Muscle of arm (tissue), 12 donors: Measurements from ENCODE around the gene NUDT1. TPM values are rescaled to one million over a fixed set of nuclear protein-coding genes. Genes with fewer than 3 reads are reported as not detected.

Source experiments
- DNase-seq: peaks from one replicate; pipeline ENCODE4 v3.0.0-alpha.2; 2013
- polyA plus RNA-seq, 12 donors: library from polyadenylated mRNA; unstranded; fragments of 120-200 nt; gene quantifications; one replicate each; pipeline ENCODE4 v1.2.1, GENCODE V29; 2013; ENCODE audit not compliant: insufficient read length in 12 of 12

NUDT1 gene
- polyA plus RNA-seq, 12 donors = 11.5 to 27.2 (median 17.1) TPM; not detected in 2

DNA sequence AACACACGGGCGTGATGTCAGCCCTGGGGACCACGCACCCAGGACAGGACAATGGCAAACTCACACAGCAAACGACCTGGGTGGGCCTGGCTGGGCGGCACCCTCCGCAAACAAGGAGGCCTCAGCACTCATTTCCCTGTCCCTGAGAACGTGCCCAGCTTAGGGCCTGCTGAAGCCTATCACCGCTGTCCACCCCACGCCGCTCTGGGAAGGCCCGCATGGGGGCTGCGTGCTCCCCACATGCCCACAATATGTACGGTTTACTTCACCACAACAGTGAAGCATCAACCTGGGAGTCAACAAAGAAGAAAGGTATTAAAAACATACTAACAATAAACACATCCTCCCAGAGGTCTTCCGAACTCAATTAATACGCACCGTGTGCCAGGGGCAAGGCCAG, 21.5 kb upstream of the NUDT1 start:
- DNase-seq = no peak

DNA sequence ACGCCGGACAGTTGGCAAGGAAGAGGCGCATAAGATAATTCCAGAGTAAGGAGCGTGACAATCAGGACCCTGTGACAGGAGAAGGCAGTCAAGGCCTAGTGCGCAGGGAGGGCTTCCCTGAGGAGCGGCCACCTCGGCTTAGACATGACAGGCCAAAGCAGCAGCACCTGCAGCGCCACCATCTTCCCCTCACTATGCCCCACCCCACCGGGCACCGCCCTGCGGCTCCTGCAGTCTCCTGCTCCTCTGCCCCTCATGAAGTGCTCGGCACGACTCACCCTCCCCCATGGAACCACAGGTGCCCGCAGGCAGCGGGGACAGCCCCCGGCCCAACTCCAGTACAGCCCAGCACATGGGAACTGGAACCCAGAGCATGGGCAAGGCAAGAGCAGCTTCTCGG, 21.1 kb upstream of the NUDT1 start:
- no peak for DNase-seq

DNA sequence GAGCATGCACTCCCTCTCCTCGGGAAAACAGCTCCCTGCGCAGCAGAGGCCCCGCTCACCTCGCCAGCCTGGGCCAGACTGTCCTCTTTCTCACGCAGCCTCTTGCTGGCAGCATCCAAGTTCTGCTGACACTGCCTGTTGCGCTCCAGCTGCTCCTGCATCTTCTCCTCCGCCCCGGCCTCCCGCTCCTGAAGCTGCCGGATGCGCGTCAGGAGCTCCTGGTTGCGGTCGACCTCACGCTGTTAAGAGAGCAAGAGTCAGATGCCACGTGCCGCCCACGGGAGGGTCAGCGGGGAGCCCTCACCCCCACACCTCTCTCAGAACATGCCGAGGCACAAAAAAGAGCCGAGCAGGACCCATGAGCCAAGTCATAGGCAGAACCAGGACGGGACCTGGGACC, 19.5 kb upstream of the NUDT1 start:
- no peak for DNase-seq

- DNase-seq = no peak
These were observed 18.7 kb upstream of the NUDT1 start for GRCh38 chr7:2223321-2223720.

GRCh38 chr7:2224491-2224928, 17.5 kb upstream of the NUDT1 start:
- DNase-seq = no peak

DNA sequence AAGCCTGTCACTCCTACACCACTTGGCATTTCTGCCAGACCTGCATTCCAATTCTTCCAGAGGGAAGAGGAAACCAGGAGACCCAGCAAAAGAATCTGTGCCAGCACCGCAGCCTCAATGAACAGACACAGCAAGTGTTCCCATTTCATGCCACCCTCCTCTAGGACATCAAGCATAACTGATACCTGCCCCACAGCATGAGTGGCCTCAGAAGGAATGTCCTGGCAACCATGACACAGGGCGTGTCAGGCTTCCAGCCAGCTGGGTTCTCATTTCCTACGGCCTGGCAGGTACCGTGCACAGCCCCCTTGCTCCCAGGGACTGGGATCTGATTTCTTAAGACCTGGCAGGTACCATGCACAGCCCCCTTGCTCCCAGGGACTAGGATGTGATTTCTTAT, 17.1 kb upstream of the NUDT1 start:
- DNase-seq = no peak

DNA sequence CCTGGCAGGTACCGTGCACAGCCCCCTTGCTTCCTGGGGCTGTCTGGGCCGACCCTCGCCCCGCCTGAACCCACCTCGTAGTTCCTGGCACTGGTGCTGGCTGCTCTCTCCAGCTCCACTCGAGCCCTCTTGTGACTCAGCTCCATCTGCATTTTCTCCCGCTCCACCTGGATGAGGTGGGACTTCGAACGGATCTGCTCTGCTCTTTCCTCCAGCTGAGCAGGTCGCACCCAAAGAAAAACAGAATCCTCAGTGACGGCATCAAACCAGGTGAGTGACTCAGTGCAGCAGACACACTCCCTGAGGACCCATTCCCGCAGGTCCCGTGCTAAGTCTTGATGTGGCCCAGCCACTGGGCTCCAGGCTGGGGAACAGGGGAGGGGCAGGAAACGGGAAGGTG, 16.7 kb upstream of the NUDT1 start:
- DNase-seq = no peak

DNA sequence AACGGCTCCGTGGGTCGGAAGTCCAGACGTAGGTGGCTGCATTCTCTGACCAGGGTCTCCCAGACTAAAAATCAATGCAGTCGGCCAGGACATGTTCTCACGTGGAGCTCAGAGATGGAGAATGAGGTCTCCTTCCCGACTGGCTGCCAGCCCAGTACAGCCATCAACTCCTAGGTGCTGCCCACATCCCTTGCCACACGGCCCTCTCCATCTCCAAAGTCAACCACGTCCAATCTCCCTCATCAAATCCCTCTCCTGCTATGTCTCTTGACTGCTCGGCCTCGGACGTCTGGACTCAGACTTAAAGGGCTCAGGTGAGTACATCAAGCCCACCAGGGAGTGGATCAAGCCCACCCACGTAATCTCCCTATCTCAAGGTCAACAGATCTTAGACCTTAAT, 16.2 kb upstream of the NUDT1 start:
- DNase-seq = no peak

- no peak for DNase-seq
These were observed 14.3 kb upstream of the NUDT1 start for GRCh38 chr7:2227699-2228098.

- DNase-seq = no peak
These were observed 13.1 kb upstream of the NUDT1 start for GRCh38 chr7:2228921-2229320.

GRCh38 chr7:2229467-2229866, 12.6 kb upstream of the NUDT1 start:
- DNase-seq = no peak

GRCh38 chr7:2230226-2230625, 11.8 kb upstream of the NUDT1 start:
- no peak for DNase-seq

DNA sequence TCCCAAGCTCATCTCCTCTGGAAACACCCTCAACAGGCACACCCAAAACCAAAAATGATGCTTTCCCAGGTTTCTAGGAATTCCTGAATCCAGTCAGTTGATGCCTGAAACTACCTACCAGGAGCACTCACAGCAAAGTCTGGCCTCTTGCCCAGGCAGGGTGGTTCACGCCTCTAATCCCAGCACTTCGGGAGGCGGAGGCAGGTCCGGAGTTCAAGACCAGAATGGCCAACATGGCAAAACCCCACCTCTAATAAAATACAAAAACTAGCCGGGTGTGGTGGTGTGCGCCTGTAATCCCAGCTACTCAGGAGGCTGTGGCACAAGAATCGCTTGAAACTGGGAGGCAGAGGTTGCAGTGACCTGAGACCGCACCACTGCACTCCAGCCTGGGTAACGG, 11.1 kb upstream of the NUDT1 start:
- DNase-seq = no peak

DNA sequence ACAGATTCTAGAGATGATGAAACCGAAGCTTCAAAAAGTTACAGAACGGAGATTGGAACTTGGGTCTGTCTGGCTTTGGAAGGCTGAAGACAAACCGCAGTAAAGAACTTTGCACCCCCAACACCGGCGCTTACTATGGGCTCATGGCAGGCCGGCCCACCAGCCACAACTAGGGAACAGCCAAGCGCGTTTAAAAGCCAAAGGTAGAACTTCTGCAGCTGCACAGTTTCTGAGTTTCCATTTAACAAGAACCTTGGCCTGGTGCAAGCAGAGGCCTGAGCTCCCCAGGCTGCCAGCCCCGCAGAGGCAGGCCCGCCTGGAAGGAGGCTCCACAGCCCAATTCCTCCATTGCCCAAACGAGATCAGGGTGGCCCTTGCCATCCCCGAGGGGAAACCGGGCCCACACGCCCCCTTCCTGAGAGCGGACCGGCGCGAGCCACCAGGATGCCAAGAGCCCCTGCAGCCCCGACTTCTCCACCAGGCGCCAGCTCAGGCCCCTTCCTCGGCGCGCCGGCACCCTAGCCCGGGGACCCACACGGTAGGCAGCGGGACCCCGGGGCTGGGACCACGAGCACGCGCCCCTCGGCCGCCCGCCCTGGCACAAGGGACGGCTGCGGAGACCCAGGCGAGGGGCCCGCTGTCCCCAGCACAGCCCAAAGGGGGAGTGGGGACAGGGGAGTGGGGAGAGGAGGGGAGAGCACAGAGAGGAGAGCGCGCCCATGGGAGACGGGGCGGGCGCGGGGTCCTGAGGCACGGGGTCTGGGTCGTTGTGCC, 9.8 kb upstream of the NUDT1 start:
- DNase-seq = no peak

DNA sequence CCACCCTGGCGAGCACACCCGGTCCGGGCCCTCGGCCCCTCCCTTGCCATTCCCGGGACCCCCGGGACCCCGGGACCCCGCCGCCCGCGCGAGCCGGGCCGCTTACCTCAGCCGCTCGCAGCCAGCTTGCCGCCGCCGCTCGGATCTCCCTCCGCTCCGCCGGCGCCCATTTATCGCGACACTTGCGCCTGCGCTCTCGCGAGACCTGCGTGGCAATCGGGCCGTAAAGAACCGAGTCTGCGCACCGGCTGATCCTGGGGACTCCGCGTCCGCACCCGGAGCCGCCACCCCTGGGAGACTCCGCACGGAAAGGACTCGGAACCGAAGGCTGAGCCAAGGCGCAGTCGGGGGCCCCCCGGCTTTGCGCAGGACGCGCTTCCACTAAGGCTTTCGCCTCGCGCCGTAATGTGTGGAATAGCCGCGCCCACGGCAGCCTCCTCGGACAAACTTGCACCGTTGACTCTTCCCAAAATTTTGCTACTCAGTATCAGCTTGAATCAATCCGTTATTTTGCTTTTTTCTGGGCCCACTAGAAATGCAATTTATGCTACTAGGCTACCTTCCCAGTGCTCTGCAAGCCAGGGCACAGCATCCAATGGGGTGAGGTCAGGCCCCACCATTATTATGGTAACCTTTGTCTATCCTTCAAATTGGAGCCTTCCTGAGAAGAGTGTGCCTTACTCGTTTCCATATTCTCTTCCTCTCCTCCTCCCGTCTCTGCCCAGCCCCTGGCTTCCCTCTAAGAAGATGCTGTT, 9.1 kb upstream of the NUDT1 start, which contains the start of gene MAD1L1:
Gene MAD1L1 (minus strand): TSS at position 180 of the 755 bp plus-strand sequence. CDS start 2,812 bp downstream, outside the sequence.
- peak; percentile 94 for DNase-seq

DNA sequence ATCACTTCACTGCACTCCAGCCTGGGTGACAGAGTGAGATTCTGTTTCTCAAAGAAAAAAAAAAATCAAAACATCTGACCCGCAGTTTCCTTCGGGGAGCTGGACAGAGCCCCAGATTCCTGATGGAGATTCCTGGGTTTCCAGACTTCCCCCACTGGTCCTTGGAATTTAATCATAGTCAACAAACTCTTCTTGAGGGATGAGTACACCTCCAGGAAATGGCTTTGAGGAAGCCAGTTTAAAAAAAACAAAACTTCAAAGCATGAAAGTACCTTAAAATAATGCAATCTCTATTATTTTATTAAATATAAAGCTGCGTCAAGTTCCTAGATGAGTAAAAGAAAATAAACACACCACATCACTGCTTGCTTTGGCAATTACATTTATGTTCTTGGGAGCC, 8.1 kb upstream of the NUDT1 start:
- no peak for DNase-seq

DNA sequence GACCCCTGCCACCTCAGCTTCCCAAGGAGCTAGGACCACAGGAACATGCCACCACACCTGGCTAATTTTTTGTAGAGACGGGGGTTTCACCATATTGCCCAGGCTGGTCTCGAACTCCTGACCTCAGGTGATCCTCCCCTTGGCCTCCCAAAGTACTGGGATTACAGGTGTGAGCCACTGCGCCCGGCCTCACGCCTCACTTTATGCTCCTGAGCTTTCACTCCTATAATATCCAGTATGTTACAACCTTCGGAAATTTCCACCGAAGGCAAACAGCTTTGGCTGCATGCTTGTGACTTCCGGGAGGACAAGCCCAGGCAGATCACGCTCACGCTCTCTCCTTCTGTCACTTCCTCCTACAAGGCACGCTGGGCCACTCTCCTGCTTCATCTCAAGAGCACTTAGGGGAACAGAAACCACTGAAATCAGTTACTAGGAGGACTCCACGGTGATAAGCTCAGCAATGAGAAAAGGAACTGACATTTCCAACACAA, 4.9 kb upstream of the NUDT1 start:
- DNase-seq = no peak

DNA sequence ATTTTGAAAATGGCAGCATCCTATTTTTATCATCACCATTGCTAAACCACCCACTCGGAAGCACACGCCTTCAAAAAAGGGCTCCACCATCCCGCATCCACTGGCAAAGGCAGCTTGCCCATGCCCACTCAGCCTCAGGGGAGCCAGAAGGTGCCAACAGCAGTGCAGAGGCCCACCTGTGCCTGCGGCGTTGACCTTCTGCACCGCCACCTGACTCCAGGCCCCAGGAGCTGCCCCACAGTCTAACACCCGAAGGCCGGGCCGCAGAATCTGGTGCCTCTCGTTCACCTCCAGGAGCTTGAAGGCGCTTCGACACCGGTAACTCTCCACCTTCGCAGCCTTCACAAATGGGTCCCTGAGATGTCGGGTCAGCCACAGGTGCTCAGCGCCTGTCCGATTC, 2.8 kb upstream of the NUDT1 start:
- DNase-seq = no peak

DNA sequence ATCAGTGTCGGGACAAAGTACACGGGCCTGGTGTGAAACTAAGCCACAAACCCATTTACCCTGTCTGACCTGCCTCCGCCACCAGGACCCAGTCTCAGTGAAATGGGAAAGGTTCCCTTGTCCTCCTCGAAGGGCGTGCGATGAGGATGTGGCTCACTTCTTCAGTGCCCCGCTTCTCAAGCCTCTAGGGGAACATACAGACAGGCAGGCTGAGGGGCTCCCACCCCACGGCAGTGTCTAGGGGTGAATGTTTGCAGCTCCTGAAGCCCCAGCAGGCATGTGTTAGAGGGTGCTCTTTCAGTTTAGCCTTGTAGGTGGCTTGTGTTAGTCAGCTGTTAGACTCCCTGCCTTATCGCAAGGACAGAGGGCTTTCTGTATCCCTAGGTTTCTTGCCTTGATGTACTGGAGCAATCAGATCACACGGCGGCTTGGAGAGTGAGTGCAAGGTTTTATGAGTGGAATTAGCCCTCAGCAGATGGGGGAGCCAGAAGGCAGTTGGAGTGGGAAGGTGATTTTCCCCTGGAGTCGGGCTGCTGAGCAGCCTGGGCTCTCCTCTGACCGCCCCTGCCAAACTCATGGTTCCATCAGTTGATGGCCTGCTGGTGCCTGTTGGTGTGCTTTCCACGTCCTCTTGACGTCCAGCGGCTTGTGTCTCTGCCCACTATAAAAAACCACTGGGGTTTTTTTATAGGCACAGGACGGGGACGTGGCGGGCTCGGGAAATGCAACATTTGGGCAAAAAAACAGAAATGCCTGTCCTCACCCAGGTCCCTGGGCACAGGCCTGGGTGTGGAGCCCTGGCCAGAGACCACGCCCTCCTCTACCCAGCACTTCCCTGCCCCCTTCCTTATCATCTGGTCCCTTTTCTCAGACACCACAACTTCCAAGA, 759 bp downstream of the NUDT1 start:
- DNase-seq = no peak

- DNase-seq = no peak
These were observed 1.4 kb downstream of the NUDT1 start for GRCh38 chr7:2243458-2243857.

GRCh38 chr7:2244404-2244995, 2.5 kb downstream of the NUDT1 start:
- no peak for DNase-seq
